ENCODE results near the gene CCDC157. TPM values are rescaled to one million over a fixed set of nuclear protein-coding genes. Genes with fewer than 3 reads are reported as not detected.
A peak's percentile ranks its signal among the peaks of the same experiment; 100 is the strongest.

The CCDC157 gene
- total RNA-seq: 1 to 10 TPM in 1 of 2 donors, not detected in 1; 2.9 TPM

DNA sequence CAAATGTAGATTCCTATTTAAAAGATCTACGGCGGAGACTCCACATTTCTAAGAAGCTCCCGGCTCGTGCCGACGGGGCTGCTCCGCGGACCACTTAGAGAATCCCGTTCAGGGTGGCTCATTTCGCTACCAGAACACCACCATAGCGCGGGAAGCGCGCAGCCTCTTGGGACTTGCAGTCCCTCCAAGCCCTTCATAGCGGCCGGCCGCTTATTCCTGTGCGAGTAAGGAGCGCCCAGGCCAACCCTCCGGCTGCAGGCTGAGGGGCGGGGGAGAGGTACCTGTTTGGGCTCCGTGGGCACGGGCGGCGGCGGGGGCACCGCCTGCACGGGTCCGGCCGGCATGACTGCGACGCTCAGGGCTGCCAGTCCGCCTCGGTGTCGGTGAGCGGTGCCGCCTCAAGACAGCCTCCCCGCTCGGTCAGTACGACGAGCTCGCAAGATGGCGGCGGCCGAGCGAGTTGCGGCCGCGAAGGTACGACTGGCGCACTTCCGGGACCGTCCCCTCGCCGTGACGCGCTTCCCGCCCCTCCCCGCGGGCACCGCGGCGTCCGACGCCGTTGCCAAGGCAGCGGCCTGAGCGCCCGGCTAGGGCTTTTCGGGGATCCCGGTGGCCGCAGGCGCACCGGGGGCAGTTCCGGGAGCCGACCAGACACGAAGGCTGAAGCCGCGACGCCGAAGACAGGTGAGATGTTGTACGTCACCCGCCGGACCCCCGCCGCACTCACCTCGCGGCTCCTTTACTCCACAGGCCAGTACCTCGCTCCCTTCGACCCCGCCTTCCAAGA, at the start of gene CCDC157, which contains the start of gene SF3A1:
Gene CCDC157, plus strand, starts transcription at position 559 of the 787 bp plus-strand sequence. CDS start 8,994 bp downstream, outside the sequence.
Gene SF3A1, minus strand, starts transcription at position 446 of the 787 bp plus-strand sequence. Its CDS starts 102 bp downstream, at position 344.
- H3K27ac Mint-ChIP-seq: peak within 1 kb of the TSS; percentile 93 to 97
- ATAC-seq: peak; percentile 92 to 97

DNA sequence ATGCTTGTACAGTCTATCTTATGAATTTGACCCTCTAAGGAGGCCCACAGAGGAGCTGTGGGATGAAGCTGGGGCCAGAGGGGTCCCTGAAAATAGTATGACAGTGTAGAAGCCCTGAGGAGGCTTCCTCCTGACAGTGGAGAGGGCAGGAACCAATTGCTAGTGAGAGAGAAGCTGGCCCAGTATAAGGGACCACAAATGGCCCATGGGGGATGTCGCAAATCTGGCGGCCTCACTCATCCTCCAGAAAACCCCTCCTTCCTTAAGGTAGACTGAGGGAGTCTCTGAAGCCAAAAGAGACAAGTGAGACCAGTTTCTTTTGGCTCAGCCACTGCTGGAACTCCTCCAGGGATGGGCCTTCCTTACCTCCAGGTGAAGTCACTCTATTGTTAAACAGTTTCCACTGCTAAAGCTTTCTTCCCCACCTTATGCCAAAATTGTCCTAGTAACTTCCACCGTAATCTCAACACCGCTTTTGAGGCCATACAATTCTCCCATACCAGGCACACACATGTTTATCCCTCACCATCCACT, 49.7 kb upstream of the CCDC157 start:
- Mint-ChIP-seq H3K36me3 (peaks cover 8 to 17% of the 10 kb centered on the region in 2 donors), H3K27ac (peak overlapping the region; percentile 86 to 90), H3K9me3 (no peaks in the 10 kb centered on the region)
- DNase-seq (ENCODE audit: low spot score in 2 of 2): no peak
- no peak for ATAC-seq

More for the DNA sequence above, at the start of gene CCDC157, which contains the start of gene SF3A1:
- Mint-ChIP-seq H3K9me3 (no peaks in the 10 kb centered on the region), H3K36me3 (peaks cover 17 to 25% of the 10 kb centered on the region in 2 donors)
- peak; percentile 87 to 88 for DNase-seq (ENCODE audit: low spot score in 2 of 2)

DNA sequence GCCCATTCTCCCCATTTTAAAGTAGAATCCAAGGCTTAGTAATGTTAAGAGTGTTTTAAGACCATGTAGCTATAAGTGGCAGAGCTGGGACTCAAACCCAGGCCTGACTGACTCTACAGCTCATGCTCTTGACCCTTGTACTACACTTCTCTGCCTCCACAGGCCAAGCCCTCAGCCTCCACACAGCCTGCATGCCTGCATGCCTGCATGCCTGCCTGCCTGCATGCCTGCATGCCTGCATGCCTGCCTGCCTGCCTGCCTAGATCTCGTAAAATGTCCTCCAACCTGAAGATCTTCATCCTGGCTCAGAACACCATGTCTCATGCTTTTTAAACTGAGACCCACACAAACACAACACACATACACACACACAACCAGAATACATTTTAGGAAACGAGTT, 48.7 kb upstream of the CCDC157 start:
- H3K9me3 Mint-ChIP-seq: peaks cover 0 to 6% of the 10 kb centered on the region in 2 donors
- DNase-seq (ENCODE audit: low spot score in 2 of 2): no peak
- H3K27ac Mint-ChIP-seq: peak overlapping the region; percentile 86
- no peak for ATAC-seq
- H3K36me3 Mint-ChIP-seq: peaks cover under 1 to 20% of the 10 kb centered on the region in 2 donors

DNA sequence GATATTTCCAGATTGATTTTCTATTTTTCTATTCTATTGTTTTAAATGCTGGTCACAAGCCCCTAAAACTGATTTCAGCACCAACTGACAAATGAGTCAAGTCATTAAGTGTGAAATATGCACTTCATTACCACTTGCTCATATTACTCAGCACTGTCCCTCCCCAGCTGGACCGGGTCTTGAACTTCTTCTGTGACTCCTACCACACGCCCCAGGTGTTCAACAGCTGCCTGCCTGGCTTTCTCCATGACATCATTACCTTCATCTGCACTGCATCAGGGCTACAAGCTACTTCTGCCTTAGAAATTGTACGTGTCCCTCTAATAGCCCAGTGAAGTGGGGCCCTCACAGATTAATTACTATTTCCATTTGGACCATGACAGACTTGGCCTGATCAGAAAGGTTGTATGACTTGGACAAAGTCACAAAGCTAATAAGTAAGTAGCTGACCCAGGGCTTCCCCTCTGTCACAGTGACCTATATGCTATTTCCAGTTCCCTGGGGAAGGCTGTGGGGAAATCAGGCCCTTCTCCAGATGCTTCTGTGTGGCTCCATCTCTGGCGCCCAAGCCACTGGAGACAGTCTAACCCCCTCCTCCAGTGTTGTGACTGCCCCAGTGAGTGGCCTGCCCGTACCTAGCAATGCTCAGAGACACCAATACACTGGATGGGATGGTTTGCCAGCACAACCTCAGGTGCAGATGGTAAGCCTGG, 48.1 kb upstream of the CCDC157 start:
- ATAC-seq (no peak), DNase-seq (ENCODE audit: low spot score in 2 of 2) (no peak)
- Mint-ChIP-seq H3K27ac (peak overlapping the region; percentile 86), H3K36me3 (peaks cover 0 to 16% of the 10 kb centered on the region in 2 donors), H3K9me3 (peaks cover 0 to 7% of the 10 kb centered on the region in 2 donors)

DNA sequence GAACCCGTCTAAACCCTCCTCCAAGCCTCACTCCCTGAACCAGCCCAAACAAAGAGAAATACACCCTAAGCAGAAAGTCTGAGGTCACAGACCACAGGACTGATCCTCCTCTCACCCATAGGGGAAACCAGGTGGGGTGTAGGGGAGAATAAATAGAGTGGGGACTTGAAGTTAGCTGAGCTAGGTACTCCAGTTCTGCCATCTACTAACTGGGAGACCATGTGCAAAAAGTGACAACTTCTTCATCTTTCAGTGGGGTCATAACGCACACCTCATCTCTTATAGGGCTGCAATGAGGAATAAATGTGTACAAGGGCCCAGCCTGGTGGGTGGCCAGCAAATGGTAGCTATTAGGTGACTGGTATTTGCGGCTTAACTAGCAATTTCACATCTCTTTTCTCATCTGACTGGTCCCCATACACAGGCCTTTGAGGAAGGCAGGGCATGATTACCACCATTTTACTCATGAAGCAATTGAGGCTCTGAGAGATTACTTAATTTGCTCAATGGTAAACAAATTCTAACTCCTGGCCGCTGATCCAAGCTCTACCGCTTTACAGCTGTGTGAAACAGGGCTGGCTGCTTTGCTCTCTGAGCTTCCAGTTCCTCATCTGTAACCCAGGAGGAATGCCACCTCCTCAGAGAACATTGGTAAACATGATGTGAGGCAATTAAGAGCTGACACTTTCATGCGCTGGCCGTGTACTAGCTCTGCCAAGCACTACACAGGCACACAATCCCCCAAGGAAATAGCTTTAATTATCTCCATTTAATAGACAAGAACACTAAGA, 46.7 kb upstream of the CCDC157 start:
- ATAC-seq: no peak
- H3K27ac Mint-ChIP-seq: peak overlapping the region; percentile 45 to 86

DNA sequence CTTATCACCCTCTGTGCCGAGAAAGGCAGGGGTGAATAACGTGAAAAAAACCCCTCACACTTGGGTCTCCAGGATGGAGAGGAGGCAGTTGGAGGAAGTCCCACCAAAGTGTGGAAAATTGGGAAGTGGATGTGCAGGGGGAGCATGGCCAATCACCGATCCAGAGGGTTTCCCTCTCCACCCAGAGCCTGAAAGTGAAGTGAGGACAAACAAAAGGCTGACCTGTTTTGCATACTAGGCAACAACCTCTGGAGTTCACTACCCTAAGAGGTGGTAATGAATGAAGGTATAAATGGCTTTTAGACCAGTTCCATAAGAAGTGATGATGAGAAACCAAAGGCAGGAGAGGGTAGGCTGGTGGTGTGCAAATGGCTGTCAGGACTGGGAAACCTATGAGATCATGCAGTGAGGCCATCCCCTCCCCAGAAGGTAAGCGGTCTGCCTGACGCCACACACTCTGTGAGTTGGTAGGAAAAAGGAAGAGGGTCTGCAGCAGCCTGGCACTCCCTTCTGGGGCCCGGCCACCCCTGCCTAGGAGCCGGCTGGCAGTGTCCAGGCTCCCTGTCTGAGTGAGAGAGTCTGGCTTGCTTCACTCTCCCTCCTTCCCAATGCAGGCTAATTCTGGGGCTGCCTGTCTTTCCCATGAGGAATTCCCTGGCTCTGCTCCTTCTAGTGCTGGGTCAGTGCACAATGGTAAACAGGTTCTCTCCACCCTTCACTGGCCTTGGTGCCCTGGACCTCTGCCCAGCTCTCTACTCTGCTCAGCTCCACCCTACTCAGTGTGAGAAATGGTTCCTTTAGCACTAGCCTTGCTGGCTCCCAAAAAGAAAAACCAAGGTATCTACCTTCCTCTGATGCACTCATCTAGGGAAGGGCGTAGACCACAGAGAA, 45.7 kb upstream of the CCDC157 start:
- H3K9me3 Mint-ChIP-seq: peaks cover 0 to 7% of the 10 kb centered on the region in 2 donors
- peaks cover 0 to 19% of the 10 kb centered on the region in 2 donors for H3K36me3 Mint-ChIP-seq
- ATAC-seq (no peak), DNase-seq (ENCODE audit: low spot score in 2 of 2) (no peak)
- H3K27ac Mint-ChIP-seq: peak overlapping the region; percentile 80 to 86

More for the DNA sequence above, 46.7 kb upstream of the CCDC157 start:
- no peak for DNase-seq (ENCODE audit: low spot score in 2 of 2)
- peaks cover 0 to 7% of the 10 kb centered on the region in 2 donors for H3K9me3 Mint-ChIP-seq
- H3K36me3 Mint-ChIP-seq: peaks cover 0 to 19% of the 10 kb centered on the region in 2 donors

DNA sequence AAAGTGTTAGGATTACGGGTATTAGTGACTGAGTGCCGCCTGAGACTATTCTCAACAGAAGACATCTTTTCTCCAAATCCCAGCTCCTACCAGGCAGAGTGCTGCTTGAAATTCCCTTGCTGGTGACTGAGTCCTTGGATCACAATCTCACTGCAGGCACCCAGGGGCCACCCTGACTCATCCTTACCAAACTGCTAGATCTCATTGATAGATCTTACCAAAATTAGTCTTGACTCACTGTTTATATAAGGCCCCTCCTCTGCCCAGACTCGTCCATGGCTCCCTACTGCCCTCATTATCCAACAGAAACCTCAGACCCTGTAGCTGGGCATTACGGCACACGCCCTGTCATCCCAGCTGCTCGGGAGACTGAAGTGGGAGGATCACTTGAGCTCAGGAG, 44.8 kb upstream of the CCDC157 start:
- H3K36me3 Mint-ChIP-seq: peaks cover 0 to 19% of the 10 kb centered on the region in 2 donors
- peak overlapping the region; percentile 20 to 61 for H3K27ac Mint-ChIP-seq
- DNase-seq (ENCODE audit: low spot score in 2 of 2): no peak
- peaks cover 0 to 7% of the 10 kb centered on the region in 2 donors for H3K9me3 Mint-ChIP-seq
- peak; percentile 42 to 52 for ATAC-seq

DNA sequence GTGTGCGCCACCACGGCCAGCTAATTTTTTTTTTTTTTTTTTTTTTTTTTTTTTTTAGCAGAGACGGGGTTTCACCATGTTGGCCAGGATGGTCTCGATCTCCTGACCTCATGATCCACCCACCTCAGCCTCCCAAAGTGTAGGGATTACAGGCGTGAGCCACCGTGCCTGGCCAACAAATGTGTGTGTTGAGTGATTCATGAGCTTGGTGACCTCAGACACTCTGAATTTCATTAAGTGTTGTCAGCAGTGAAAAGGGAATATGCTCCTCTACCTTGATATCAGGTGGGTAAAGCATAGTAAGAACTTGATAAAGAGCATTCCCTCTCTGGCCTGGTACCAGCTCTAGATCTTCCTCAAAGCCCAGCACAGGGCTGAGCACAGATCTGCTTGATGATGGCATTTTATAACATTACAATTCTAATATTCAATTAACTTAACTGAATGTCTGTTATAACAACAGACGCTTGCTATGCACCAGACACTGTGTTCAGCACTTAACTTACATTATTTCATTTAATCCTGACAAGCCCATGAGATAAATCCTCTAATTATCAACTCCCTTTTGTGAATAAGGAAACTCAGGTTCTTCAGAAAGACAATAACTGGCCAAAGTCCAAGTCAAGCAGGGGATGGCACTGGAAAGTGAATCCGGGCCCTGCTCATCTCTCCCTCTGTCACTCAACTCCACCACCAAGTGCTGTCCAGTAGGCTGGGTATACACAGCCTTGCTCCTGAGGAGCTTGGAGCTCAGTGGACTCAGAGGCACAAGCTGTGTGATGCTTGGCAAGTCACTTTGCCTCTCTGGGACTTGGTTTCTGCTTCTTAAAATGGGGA, 43.1 kb upstream of the CCDC157 start:
- DNase-seq (ENCODE audit: low spot score in 2 of 2): no peak
- H3K36me3 Mint-ChIP-seq: peaks cover 0 to 25% of the 10 kb centered on the region in 2 donors
- peak overlapping the region; percentile 75 to 95 for H3K27ac Mint-ChIP-seq
- peak in 1 of 2 donors; percentile 23 for ATAC-seq
- peaks cover 0 to 7% of the 10 kb centered on the region in 2 donors for H3K9me3 Mint-ChIP-seq

DNA sequence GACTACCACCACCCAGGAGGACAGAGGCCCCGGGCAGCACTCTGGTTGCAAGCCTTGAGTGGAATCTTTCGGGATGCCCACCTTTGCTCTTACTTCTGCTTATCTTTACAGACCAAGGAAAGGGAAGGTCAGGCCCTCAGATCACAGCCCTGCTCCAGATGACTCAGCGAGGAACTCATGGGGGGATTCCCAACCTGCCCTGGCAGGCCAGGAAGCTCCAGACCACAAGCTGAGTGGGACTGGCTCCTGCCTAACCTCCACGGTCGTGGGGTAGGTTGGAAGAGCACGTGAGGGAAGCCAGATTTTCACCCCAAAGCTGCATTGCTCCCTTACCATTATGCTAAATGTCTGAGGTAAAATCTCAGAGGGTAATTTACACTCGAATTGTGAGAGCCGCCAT, 41.9 kb upstream of the CCDC157 start:
- ATAC-seq (peak; percentile 62 to 87), DNase-seq (ENCODE audit: low spot score in 2 of 2) (peak in 1 of 2 donors; percentile 80)
- Mint-ChIP-seq H3K27ac (peak overlapping the region; percentile 75 to 95), H3K36me3 (peaks cover 0 to 30% of the 10 kb centered on the region in 2 donors), H3K9me3 (peaks cover 0 to 7% of the 10 kb centered on the region in 2 donors)

DNA sequence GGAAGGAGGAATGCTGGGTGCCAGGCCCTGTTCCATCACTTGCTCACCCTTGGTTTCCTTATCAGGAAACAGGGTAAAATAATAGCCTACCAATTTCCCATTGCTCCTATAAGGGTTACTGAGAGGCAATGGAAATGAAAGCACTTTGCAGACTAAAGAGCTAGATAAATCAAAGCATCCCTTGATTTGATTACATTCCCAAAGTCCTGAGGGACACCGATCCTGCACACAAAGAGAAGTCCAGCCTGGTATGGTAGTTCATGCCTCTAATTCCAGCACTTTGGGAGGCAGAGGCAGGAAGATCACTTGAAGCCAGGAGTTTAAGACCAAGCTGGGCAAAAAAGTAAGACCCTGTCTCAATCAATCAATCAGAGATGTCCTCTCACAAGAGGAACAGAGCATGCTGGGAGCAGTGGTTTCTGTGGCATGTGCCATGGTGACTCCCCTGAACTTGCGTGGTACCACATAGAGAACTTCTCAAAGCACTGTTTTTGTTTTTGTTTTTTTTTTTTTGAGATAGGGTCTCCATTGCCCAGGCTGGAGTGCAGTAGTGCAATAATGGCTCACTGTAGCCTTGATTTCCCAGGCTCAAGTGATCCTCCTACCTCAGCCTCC, 40.7 kb upstream of the CCDC157 start:
- DNase-seq (ENCODE audit: low spot score in 2 of 2) (no peak), ATAC-seq (no peak)
- H3K27ac Mint-ChIP-seq: peak overlapping the region; percentile 75 to 95
- peaks cover 0 to 7% of the 10 kb centered on the region in 2 donors for H3K9me3 Mint-ChIP-seq
- H3K36me3 Mint-ChIP-seq: peaks cover 0 to 35% of the 10 kb centered on the region in 2 donors

DNA sequence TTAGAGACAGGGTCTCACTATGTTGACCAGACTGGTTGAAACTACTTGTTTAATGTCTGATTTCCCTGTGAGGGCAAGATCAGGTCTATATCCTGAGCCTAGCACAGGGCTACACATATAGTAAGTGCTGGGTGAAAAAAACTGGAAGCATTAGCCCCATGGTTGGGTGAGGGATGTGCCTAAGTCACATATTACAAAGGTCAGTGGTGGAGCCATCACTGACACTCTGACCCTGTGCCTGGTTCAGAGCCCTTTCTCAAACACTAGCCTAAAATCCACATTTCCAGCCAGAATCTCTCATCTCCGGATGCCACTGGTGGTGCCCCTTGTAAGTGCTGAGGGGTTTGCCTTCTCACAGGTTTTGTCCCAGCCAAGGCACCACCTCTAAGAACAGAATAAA, 39.0 kb upstream of the CCDC157 start:
- Mint-ChIP-seq H3K36me3 (peaks cover 0 to 28% of the 10 kb centered on the region in 2 donors), H3K9me3 (peaks cover 0 to 4% of the 10 kb centered on the region in 2 donors), H3K27ac (peak overlapping the region; percentile 1 to 56)
- ATAC-seq (no peak), DNase-seq (ENCODE audit: low spot score in 2 of 2) (no peak)

DNA sequence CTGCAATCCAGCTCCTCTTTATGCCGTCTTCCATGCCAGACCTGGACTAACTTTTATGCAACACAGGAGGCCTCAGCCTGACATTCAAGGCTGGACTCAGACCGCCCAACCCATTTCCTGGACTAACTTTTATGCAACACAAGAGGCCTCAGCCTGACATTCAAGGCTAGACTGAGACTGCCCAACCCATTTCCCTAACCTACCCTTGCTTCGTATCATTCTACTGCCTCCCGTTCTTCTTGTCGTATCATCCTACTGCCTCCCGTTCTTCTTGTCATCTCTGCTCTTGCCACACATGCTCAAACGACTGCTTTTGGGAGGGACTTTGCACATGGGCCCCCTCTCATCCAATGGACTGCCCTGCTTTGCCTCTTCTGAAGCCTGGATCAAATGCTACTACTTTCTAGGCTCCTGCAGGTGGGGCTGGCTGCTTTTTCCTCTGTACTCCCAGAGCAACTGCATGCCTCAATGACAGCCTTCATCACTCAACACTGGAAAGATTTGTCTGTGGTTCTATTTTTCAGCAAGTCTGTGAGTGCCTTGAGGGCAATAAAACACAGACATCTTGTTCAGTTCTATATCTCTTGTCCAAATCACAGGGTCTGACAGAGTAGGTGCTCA, 37.9 kb upstream of the CCDC157 start:
- Mint-ChIP-seq H3K9me3 (no peaks in the 10 kb centered on the region), H3K36me3 (peaks cover 0 to 28% of the 10 kb centered on the region in 2 donors), H3K27ac (peak overlapping the region; percentile 1 to 61)
- DNase-seq (ENCODE audit: low spot score in 2 of 2) (no peak), ATAC-seq (peak in 1 of 2 donors; percentile 25)

DNA sequence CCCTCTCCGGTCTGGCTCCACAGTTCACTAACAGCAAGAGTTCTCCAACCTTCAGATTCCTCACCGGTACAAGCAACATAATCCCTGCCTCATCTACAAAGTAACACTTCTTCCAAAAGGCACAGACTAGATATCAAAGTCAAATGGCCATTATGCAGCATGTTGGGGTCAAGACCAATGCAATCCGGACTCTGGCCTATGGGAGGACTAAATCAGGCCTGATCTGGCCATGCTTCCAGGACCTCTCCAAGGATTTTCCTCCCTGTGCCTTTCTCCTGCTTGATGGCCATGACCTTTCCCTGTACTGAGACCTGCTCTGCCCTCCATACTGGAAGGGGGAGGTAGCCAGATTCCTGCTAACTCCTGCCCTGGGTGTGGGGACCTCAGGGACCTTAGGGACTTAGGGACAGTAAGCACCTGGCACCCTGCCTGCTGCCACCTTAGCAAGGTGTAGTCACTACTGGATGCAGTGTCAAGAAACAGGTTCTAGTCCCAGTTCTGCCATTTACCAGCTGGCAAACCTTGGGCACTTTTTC, 36.7 kb upstream of the CCDC157 start:
- ATAC-seq (no peak), DNase-seq (ENCODE audit: low spot score in 2 of 2) (no peak)
- Mint-ChIP-seq H3K36me3 (peaks cover 0 to 23% of the 10 kb centered on the region in 2 donors), H3K9me3 (no peaks in the 10 kb centered on the region), H3K27ac (peak overlapping the region in 1 of 2 donors; percentile 63)

All from activated naive CD4-positive, alpha-beta T cell treated with anti-CD3 and anti-CD28 coated beads, Interleukin-2, amount 50 U/mL, for 72 hours (primary cell).